Measurements from ENCODE around the gene CEP68. TPM values are rescaled to one million over a fixed set of nuclear protein-coding genes. Genes with fewer than 3 reads are reported as not detected.

The CEP68 gene
- polyA plus RNA-seq, 1 of the 3 experiments (the other 2 are of a cell fraction) = 6.2 TPM

DNA sequence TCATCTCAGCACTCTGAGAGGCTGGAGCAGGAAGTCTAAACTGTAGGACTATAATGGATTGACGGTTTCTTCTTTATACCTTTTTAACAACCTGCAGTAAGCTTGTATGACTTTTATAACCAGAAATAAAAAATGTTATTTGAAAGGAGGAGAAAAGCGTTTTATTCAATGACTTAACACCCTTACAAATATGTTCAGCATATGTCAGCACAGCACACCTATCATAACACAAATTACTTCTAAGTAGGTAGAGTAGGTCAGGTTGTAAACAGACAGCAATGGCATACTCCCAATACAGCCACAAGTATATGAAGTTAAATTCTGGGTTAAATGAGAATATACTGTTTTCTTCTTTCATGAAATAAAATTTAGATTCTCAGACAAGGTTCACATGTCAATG lies 57.6 kb downstream of the CEP68 start (continued):
- TF ChIP-seq, protein P1, sequence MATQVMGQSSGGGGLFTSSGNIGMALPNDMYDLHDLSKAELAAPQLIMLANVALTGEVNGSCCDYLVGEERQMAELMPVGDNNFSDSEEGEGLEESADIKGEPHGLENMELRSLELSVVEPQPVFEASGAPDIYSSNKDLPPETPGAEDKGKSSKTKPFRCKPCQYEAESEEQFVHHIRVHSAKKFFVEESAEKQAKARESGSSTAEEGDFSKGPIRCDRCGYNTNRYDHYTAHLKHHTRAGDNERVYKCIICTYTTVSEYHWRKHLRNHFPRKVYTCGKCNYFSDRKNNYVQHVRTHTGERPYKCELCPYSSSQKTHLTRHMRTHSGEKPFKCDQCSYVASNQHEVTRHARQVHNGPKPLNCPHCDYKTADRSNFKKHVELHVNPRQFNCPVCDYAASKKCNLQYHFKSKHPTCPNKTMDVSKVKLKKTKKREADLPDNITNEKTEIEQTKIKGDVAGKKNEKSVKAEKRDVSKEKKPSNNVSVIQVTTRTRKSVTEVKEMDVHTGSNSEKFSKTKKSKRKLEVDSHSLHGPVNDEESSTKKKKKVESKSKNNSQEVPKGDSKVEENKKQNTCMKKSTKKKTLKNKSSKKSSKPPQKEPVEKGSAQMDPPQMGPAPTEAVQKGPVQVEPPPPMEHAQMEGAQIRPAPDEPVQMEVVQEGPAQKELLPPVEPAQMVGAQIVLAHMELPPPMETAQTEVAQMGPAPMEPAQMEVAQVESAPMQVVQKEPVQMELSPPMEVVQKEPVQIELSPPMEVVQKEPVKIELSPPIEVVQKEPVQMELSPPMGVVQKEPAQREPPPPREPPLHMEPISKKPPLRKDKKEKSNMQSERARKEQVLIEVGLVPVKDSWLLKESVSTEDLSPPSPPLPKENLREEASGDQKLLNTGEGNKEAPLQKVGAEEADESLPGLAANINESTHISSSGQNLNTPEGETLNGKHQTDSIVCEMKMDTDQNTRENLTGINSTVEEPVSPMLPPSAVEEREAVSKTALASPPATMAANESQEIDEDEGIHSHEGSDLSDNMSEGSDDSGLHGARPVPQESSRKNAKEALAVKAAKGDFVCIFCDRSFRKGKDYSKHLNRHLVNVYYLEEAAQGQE (IDR thresholded peaks at IDR 0.05; ENCODE audit: low read depth, low read length) = no peak
- no peak for TF ChIP-seq SIN3A (IDR thresholded peaks at IDR 0.05; ENCODE audit: borderline replicate concordance, low read depth, low read length)
- TF ChIP-seq MXI1 (IDR thresholded peaks at IDR 0.05; ENCODE audit: low read depth, low read length) = no peak
- TF ChIP-seq FOSL2 (IDR thresholded peaks at IDR 0.05; ENCODE audit: borderline replicate concordance, low read depth) = no peak

DNA sequence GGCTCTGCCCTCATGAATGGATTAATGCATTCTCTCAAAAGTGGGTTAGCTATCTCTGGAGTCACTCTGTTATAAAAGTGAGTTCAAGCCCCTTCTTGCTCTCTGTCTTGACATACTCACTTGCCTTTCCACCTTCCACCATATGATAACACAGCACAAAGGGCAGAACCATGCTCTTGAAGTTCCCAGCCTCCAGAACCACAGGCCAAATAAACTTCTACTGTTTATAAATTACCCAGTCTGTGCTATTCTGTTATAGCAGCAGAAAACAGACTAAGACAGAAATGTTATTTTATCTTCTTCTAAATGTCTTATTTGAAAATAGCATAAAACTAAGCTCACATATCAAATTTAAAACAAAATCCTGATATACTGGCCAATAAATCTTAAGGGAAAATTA lies 58.7 kb downstream of the CEP68 start:
- H3K27ac ChIP-seq (ENCODE audit: low read depth in 2 of 2, low read length in 1 of 2) = no peak overlapping the region
- no peak overlapping the region for H2AFZ ChIP-seq (ENCODE audit: low read depth)
- peaks cover 99% of the 10 kb centered on the region for H4K20me1 ChIP-seq (ENCODE audit: insufficient read depth)
- no peak for TF ChIP-seq SIN3A (IDR thresholded peaks at IDR 0.05; ENCODE audit: borderline replicate concordance, low read depth, low read length)
- no peak for TF ChIP-seq RCOR1 (IDR thresholded peaks at IDR 0.05; ENCODE audit: low read length)
- no peak for TF ChIP-seq ELF1 (IDR thresholded peaks at IDR 0.05)
- no peak for TF ChIP-seq MEF2A (IDR thresholded peaks at IDR 0.05; ENCODE audit: borderline replicate concordance, low read depth)
- TF ChIP-seq EZH2phosphoT487 (IDR thresholded peaks at IDR 0.05; ENCODE audit: borderline replicate concordance, low read depth) = no peak
- no peak for TF ChIP-seq TCF12 (IDR thresholded peaks at IDR 0.05)
- H3K79me2 ChIP-seq (ENCODE audit: insufficient read depth) = peaks cover 100% of the 10 kb centered on the region
- H3K9ac ChIP-seq = no peak overlapping the region
- H3K4me3 ChIP-seq (ENCODE audit: low read depth in 2 of 2, low read length in 1 of 2) = no peak overlapping the region
- no peaks in the 10 kb centered on the region for H3K9me2 ChIP-seq
- H3K9me3 ChIP-seq = no peaks in the 10 kb centered on the region
- DNase-seq = no peak
- H3K4me2 ChIP-seq = no peak overlapping the region
- POLR2A ChIA-PET = no interaction called here
- no peaks in the 10 kb centered on the region for H3K4me1 ChIP-seq (ENCODE audit: control insufficient read depth in 1 of 2, insufficient read depth in 2 of 2, low read depth in 1 of 2, low read length in 1 of 2)
- peaks cover 7% of the 10 kb centered on the region for H3F3A ChIP-seq (replicated peaks; ENCODE audit: insufficient read depth)
- H3K27me3 ChIP-seq (ENCODE audit: insufficient read depth) = no peaks in the 10 kb centered on the region
- CTCF ChIA-PET = interaction anchor here (1.3 kb wide), 1 partner anchor 15 kb away, joined by 6 read pairs; the partner anchor contains the start of gene RAB1A
- peaks cover 0 to 11% of the 10 kb centered on the region in 2 experiments for H3K36me3 ChIP-seq (replicated peaks in 1 of 2; ENCODE audit: control insufficient read depth in 1 of 2, insufficient read depth in 2 of 2, low read length in 1 of 2)

DNA sequence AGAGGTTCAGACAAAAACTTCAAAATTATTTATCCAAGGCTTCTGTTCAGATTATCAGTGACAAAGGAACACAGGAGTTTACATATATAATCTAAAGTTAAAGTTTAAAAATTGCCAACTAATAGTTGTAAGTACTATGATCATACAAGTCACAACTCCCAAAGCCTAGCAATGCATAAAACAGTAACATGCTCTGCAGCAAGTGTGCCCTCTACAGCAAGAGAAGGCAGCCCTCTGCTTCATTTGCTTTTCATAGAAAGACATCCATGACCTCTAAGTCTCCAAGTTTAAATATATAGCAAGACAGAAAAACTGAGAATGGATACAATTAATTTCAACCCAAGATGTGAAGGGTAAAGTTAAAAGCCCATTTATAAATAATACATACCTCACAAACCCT lies 60.4 kb downstream of the CEP68 start:
- Histone ChIP-seq H3K9ac (no peak overlapping the region), H3K36me3 (replicated peaks in 1 of 2; ENCODE audit: control insufficient read depth in 1 of 2, insufficient read depth in 2 of 2, low read length in 1 of 2) (peaks cover 0 to 6% of the 10 kb centered on the region in 2 experiments), H3K79me2 (ENCODE audit: insufficient read depth) (peaks cover 100% of the 10 kb centered on the region), H3K4me2 (no peak overlapping the region), H3K4me3 (ENCODE audit: low read depth in 2 of 2, low read length in 1 of 2) (no peak overlapping the region), H3K9me2 (no peaks in the 10 kb centered on the region), H2AFZ (ENCODE audit: low read depth) (no peak overlapping the region), H3K9me3 (no peaks in the 10 kb centered on the region), H3K27ac (ENCODE audit: low read depth in 2 of 2, low read length in 1 of 2) (no peak overlapping the region), H3F3A (replicated peaks; ENCODE audit: insufficient read depth) (peaks cover 7% of the 10 kb centered on the region), H3K27me3 (ENCODE audit: insufficient read depth) (no peaks in the 10 kb centered on the region), H3K4me1 (ENCODE audit: control insufficient read depth in 1 of 2, insufficient read depth in 2 of 2, low read depth in 1 of 2, low read length in 1 of 2) (no peaks in the 10 kb centered on the region), H4K20me1 (ENCODE audit: insufficient read depth) (peaks cover 99% of the 10 kb centered on the region)
- POLR2A ChIA-PET = no interaction called here
- CTCF ChIA-PET = interaction anchor here (1.2 kb wide), 1 partner anchor 199 kb away, joined by 3 read pairs; no protein-coding TSS in a partner anchor
- no peak for DNase-seq
- TF ChIP-seq EP300 (IDR thresholded peaks at IDR 0.05; ENCODE audit: borderline replicate concordance in 1 of 2, low read depth in 1 of 2, low read length in 1 of 2) = no peak
- TF ChIP-seq ELF1 (IDR thresholded peaks at IDR 0.05) = no peak
- no peak for TF ChIP-seq NRF1 (IDR thresholded peaks at IDR 0.05; ENCODE audit: low read depth, low read length)
